GM10248 (cell line): ENCODE data around the gene HYAL1.
"Not testable (repeated sequence)": the region's sequence is repeated elsewhere in the genome, so short reads cannot be mapped to it uniquely, and the experiment has no call there.

Experiments used
- CTCF ChIA-PET: fragments of 300-600 bp; sonication (Branson Sonifier 250); formaldehyde crosslinking; extraction: SDS; loops from one replicate; lab custom pipeline; 2021; ENCODE audit warnings: antibody characterized with exemption; lab: Yijun Ruan, JAX
- POLR2A ChIA-PET: fragments of 350-650 bp; sonication (Branson Sonifier 250); formaldehyde crosslinking; extraction: SDS; loops from one replicate; lab custom pipeline; 2020; ENCODE audit warnings: antibody characterized with exemption; lab: Yijun Ruan, JAX
- DNase-seq: peaks from one replicate; pipeline ENCODE4 v3.0.0; 2012; ENCODE audit errors: extremely low spot score
- CTCF ChIP-seq: IDR thresholded peaks from 2 replicates; pipeline ENCODE4 v1.5.1; 2012; ENCODE audit warnings: mild to moderate bottlenecking, low read depth; ENCODE audit errors: extremely low read depth, missing control alignments, control extremely low read depth

The HYAL1 gene

GRCh38 chr3:50272911-50273688 lies 30.3 kb downstream of the HYAL1 start:
- POLR2A ChIA-PET = no interaction called here
- peak; percentile 98 for TF ChIP-seq CTCF
- DNase-seq = peak; percentile 98
- CTCF ChIA-PET = interaction anchor here (1.0 to 4.2 kb wide), 10 partner anchors 11 to 81 kb away, joined by 3 to 25 read pairs (median 7); partner anchors contain the start of gene IFRD2

GRCh38 chr3:50272538-50272910 lies 30.9 kb downstream of the HYAL1 start:
- ChIA-PET CTCF (interaction anchor here (0.6 to 4.2 kb wide), 10 partner anchors 9 to 80 kb away, joined by 3 to 41 read pairs (median 5); no protein-coding TSS in a partner anchor), POLR2A (interaction anchor here (0.7 kb wide), 2 partner anchors 33 to 35 kb away, joined by 4 to 13 read pairs; no protein-coding TSS in a partner anchor)
- DNase-seq = not testable (repeated sequence)

- no peak for DNase-seq
- no peak for TF ChIP-seq CTCF
- ChIA-PET POLR2A (no interaction called here), CTCF (interaction anchor here (1.0 to 4.2 kb wide), 9 partner anchors 8 to 79 kb away, joined by 3 to 41 read pairs (median 10); partner anchors contain the start of gene GNAI2)
Observed at GRCh38 chr3:50271314-50271936, 31.9 kb downstream of the HYAL1 start.

- POLR2A ChIA-PET = no interaction called here
- CTCF ChIA-PET = interaction anchor here (1.0 to 4.2 kb wide), 8 partner anchors 7 to 76 kb away, joined by 3 to 41 read pairs (median 8); partner anchors contain the start of gene GNAI2
- DNase-seq = no peak
- no peak for TF ChIP-seq CTCF
Observed at GRCh38 chr3:50270422-50271224, 32.8 kb downstream of the HYAL1 start.

GRCh38 chr3:50269977-50270413 lies 33.4 kb downstream of the HYAL1 start:
- no peak for TF ChIP-seq CTCF
- ChIA-PET POLR2A (no interaction called here), CTCF (interaction anchor here (1.3 to 4.2 kb wide), 4 partner anchors 10 to 43 kb away, joined by 3 to 41 read pairs (median 18); no protein-coding TSS in a partner anchor)
- DNase-seq = no peak

- CTCF ChIA-PET = interaction anchor here (1.3 to 4.2 kb wide), 3 partner anchors 9 to 39 kb away, joined by 3 to 41 read pairs (median 11); no protein-coding TSS in a partner anchor
- no peak for TF ChIP-seq CTCF
- POLR2A ChIA-PET = no interaction called here
- DNase-seq = no peak
Observed at GRCh38 chr3:50269460-50269859, 33.9 kb downstream of the HYAL1 start.
